Uterus (tissue), 4 donors: ENCODE results near the gene KCNMA1. TPM values are rescaled to one million over a fixed set of nuclear protein-coding genes. Genes with fewer than 3 reads are reported as not detected.

Experiments used
- DNase-seq, 2 donors: peaks; one replicate each; pipeline ENCODE4 v3.0.0-alpha.2; 2019 to 2020
- H3K27ac ChIP-seq, 2 donors: fragments of 200-600 bp; sonication (generic); 1 replicate in 1 of 2; 2 replicates in 1 of 2; pipeline ENCODE4 v1.5.1; 2016 to 2018
- H3K27me3 ChIP-seq, 2 donors: fragments of 200-600 bp; sonication (generic); one replicate each; pipeline ENCODE4 v1.5.1; 2018 to 2019; ENCODE audit warnings: control low read depth in 1 of 2
- H3K36me3 ChIP-seq, 2 donors: fragments of 200-600 bp; sonication (generic); one replicate each; pipeline ENCODE4 v1.5.1; 2019; ENCODE audit warnings: control low read depth in 1 of 2
- H3K4me1 ChIP-seq, 2 donors: fragments of 200-600 bp; sonication (generic); one replicate each; pipeline ENCODE4 v1.5.1; 2018 to 2019; ENCODE audit warnings: control low read depth in 1 of 2
- H3K4me3 ChIP-seq, 2 donors: fragments of 200-600 bp; sonication (generic); 1 replicate in 1 of 2; 2 replicates in 1 of 2; pipeline ENCODE4 v1.5.1; 2018 to 2019; ENCODE audit warnings: mild to moderate bottlenecking in 1 of 2
- H3K9me3 ChIP-seq, 2 donors: fragments of 200-600 bp; sonication (generic); one replicate each; pipeline ENCODE4 v1.5.1; 2019; ENCODE audit warnings: control low read depth in 1 of 2
- CTCF ChIP-seq, 4 experiments: fragments of 200-600 bp in 2 of 4; fragments of 450-650 bp in 2 of 4; sonication (generic) in 2 of 4; IDR thresholded peaks; one replicate each; pipeline ENCODE4 v1.5.1; 2016 to 2019; ENCODE audit warnings: antibody characterized with exemption in 4 of 4, mild to moderate bottlenecking in 2 of 4, moderate library complexity in 1 of 4
- POLR2A ChIP-seq, 2 donors: fragments of 450-650 bp; IDR thresholded peaks; one replicate each; pipeline ENCODE4 v1.6.1; 2016; ENCODE audit warnings: antibody characterized with exemption in 2 of 2, mild to moderate bottlenecking in 1 of 2, moderate library complexity in 1 of 2
- intact Hi-C: fragments of 100-400 bp; cut with DNase I; formaldehyde crosslinking; loops from one replicate; pipeline ENCODE4 v1.15.1; 2023; ENCODE audit warnings: low total_unique reads
- total RNA-seq, 4 donors: library from RNA; depleted of rRNA in 3 of 4; stranded (reverse); fragments of >200 nt in 3 of 4; gene quantifications; one replicate each; pipeline versions ENCODE4 v1.1.0 to v1.2.4, GENCODE V29; 2014 to 2023
- donor health status: DM: yes; HTN: yes; CAD: no.

KCNMA1 gene
- total RNA-seq, 4 donors from 2014 or later = 86.2 to 236 (median 164) TPM

GRCh38 chr10:77638321-77639101 lies 903 bp upstream of the KCNMA1 start:
- H3K9me3 ChIP-seq = no peaks in the 10 kb centered on the region
- intact Hi-C loops = loop anchor here (10.0 kb wide), 1 partner anchor 244 kb away; no protein-coding TSS in a partner anchor

GRCh38 chr10:77636967-77637531 lies 559 bp downstream of the KCNMA1 start:
- Histone ChIP-seq H3K4me1 (peaks cover 0 to 3% of the 10 kb centered on the region in 2 donors), H3K36me3 (no peaks in the 10 kb centered on the region), H3K9me3 (no peaks in the 10 kb centered on the region), H3K4me3 (peak overlapping the region; percentile 62 to 65), H3K27me3 (no peaks in the 10 kb centered on the region), H3K27ac (peak overlapping the region; percentile 88 to 93)
- intact Hi-C loops = loop anchor here (10.0 kb wide), 1 partner anchor 242 kb away; no protein-coding TSS in a partner anchor
- DNase-seq = no peak
- TF ChIP-seq CTCF (IDR thresholded peaks at IDR 0.05) (no peak), POLR2A (IDR thresholded peaks at IDR 0.05) (no peak)

More at GRCh38 chr10:77638321-77639101, 903 bp upstream of the KCNMA1 start:
- DNase-seq = peak; percentile 34 to 46
- peaks cover 0 to 3% of the 10 kb centered on the region in 2 donors for H3K4me1 ChIP-seq
- no peaks in the 10 kb centered on the region for H3K36me3 ChIP-seq
- peak overlapping the region; percentile 35 to 55 for H3K4me3 ChIP-seq
- peak overlapping the region; percentile 88 to 93 for H3K27ac ChIP-seq
- no peaks in the 10 kb centered on the region for H3K27me3 ChIP-seq
- peak in 1 of 2 donors; percentile 61 for TF ChIP-seq POLR2A (IDR thresholded peaks at IDR 0.05)
- peak in 1 of 4 experiments; percentile 2 for TF ChIP-seq CTCF (IDR thresholded peaks at IDR 0.05)

GRCh38 chr10:77636282-77636966 lies 1.2 kb downstream of the KCNMA1 start:
- no peak for DNase-seq
- TF ChIP-seq CTCF (IDR thresholded peaks at IDR 0.05) (peak in 2 of 4 experiments; percentile 7 to 17), POLR2A (IDR thresholded peaks at IDR 0.05) (no peak)
- H3K9me3 ChIP-seq = no peaks in the 10 kb centered on the region
- no peaks in the 10 kb centered on the region for H3K36me3 ChIP-seq
- H3K4me1 ChIP-seq = peaks cover 0 to 3% of the 10 kb centered on the region in 2 donors
- H3K27me3 ChIP-seq = no peaks in the 10 kb centered on the region
- peak overlapping the region; percentile 62 to 65 for H3K4me3 ChIP-seq
- intact Hi-C loops = loop anchor here (10.0 kb wide), 1 partner anchor 242 kb away; no protein-coding TSS in a partner anchor
- H3K27ac ChIP-seq = peak overlapping the region; percentile 88 to 93

- no peaks in the 10 kb centered on the region for H3K4me1 ChIP-seq
- no peaks in the 10 kb centered on the region for H3K36me3 ChIP-seq
- no peak for DNase-seq
- no peak for TF ChIP-seq POLR2A (IDR thresholded peaks at IDR 0.05)
- TF ChIP-seq CTCF (IDR thresholded peaks at IDR 0.05) = no peak
- intact Hi-C loops = loop anchor here (10.0 kb wide), 1 partner anchor 241 kb away; no protein-coding TSS in a partner anchor
- H3K4me3 ChIP-seq = peak overlapping the region; percentile 62 to 65
- peak overlapping the region; percentile 88 to 93 for H3K27ac ChIP-seq
- H3K9me3 ChIP-seq = no peaks in the 10 kb centered on the region
- H3K27me3 ChIP-seq = no peaks in the 10 kb centered on the region
Measured at GRCh38 chr10:77635402-77636227, 2.0 kb downstream of the KCNMA1 start.
